ENCODE results near the gene PEX10.

The PEX10 gene

DNA sequence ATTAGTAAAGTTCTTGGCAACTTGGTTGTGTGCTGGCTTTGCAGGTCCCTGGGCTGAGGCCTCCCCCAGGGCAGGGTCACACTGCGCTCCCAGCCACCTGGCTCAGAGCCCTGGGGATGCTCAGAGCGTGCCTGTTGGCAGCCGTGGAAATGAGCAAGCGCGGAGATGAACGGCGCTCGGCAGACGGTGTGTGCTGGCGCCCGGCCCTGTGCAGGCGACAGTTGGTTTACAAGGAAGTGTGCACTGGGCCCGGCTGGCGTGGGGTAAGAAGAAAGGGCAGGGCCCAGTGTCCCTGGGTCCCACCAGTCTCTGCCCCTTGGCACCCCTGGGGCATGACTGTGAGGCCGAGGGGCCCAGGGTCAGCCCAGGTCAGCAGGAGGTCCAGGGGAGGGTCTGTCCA is 25.7 kb upstream of the PEX10 start:
- DNase-seq (ENCODE audit: low read depth), result no peak
- H3K4me3 ChIP-seq (ENCODE audit: control insufficient read depth, low read depth, low read length), result no peak overlapping the region
- TF ChIP-seq, protein P1, sequence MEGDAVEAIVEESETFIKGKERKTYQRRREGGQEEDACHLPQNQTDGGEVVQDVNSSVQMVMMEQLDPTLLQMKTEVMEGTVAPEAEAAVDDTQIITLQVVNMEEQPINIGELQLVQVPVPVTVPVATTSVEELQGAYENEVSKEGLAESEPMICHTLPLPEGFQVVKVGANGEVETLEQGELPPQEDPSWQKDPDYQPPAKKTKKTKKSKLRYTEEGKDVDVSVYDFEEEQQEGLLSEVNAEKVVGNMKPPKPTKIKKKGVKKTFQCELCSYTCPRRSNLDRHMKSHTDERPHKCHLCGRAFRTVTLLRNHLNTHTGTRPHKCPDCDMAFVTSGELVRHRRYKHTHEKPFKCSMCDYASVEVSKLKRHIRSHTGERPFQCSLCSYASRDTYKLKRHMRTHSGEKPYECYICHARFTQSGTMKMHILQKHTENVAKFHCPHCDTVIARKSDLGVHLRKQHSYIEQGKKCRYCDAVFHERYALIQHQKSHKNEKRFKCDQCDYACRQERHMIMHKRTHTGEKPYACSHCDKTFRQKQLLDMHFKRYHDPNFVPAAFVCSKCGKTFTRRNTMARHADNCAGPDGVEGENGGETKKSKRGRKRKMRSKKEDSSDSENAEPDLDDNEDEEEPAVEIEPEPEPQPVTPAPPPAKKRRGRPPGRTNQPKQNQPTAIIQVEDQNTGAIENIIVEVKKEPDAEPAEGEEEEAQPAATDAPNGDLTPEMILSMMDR (conservative IDR thresholded peaks at IDR 0.05; ENCODE audit: control insufficient read depth, insufficient read depth, low read depth, low read length), result no peak

DNA sequence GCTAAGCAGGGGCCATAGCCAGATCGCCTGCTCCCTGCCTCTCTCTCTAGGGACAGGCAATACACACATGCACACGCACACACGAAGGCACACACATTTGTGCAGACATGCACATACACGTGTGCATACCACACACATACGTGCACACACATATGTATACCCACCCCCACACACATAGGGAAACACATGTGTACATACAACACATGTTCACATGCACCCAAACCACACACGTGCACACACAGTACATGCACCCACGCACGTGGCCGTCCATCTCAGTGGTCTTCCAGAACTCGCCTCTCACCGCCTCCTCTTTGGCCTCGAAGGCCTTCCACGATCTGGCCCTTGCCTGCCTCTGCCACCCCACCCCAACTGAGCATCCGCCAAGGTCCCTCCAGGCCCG is 25.3 kb upstream of the PEX10 start:
- H3K4me3 ChIP-seq (ENCODE audit: control insufficient read depth, low read depth, low read length), result no peak overlapping the region
- TF ChIP-seq, protein P1 (conservative IDR thresholded peaks at IDR 0.05; ENCODE audit: control insufficient read depth, insufficient read depth, low read depth, low read length), result no peak
- no peak for DNase-seq (ENCODE audit: low read depth)

DNA sequence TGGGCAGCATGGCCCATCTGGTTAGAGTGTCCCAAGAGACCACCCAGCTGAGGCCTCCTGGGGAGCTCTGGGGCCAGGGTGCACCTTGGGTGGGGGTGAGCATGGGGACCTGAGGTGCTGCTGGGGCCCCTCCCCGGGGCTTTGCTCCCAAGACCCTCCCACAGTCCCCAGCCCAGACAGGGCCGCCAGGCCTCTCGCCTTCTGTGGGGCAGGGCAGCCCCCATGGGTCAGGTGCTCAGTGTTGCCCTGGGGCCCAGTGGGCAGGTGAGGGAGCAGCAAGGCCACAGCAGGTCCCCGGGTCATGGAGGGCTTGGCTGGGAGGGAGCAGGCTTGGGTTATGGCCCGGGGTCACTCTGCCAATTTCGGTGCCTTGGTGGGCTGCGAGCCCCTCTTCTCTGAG is 24.5 kb upstream of the PEX10 start:
- TF ChIP-seq, protein P1 (conservative IDR thresholded peaks at IDR 0.05; ENCODE audit: control insufficient read depth, insufficient read depth, low read depth, low read length), result no peak
- DNase-seq (ENCODE audit: low read depth), result no peak
- no peak overlapping the region for H3K4me3 ChIP-seq (ENCODE audit: control insufficient read depth, low read depth, low read length)

DNA sequence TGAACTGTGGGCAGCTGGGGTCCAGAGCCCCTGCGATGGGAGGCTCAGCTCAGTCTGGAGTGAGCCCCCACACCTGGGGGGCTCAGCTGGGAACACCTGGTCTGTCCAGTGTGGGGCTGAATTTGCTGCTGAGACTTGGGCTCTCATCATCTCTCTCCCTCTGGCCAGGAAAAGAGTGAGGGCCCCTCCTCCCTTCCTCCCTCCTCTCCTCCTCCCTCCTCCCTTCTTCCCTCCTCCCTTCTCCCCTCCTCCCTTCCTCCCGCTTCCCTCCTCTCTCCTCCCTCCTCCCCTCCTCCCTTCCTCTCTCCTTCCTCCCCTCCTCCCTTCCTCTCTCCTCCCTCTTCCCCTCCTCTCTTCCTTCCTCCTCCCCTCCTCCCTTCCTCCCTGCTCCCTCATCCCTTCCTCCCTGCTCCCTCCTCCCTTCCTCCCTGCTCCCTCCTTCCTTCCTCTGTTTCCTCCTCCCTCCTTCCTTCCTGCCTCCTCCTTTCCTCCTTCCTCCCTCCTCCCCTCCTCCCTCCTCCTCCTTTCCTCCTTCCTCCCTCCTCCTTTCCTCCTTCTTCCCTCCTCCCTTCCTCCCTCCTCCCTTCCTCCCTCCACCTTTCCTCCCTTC is 23.5 kb upstream of the PEX10 start:
- DNase-seq (ENCODE audit: low read depth), result no peak
- TF ChIP-seq, protein P1 (conservative IDR thresholded peaks at IDR 0.05; ENCODE audit: control insufficient read depth, insufficient read depth, low read depth, low read length), result no peak
- no peak overlapping the region for H3K4me3 ChIP-seq (ENCODE audit: control insufficient read depth, low read depth, low read length)

DNA sequence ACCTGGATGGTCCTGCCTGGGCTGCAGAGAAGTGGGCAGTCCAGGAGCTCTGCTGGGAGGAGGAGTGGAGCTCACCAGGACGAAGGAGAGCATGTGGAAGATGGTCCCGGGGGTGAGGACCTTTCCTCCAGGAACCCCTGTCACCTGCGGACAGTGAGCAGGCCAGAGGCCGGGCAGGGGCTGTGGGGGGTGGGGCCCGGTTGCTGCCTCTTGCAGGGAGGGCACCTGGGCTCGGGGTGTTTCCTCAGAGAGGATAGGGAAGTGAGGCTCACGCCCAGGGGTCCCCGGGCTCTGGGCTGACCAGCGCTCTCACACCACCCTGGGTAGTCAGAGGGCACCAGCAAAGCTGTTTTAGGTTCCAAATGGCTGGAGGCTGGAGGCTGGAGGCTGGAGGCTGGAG is 22.7 kb upstream of the PEX10 start:
- H3K4me3 ChIP-seq (ENCODE audit: control insufficient read depth, low read depth, low read length), result no peak overlapping the region
- TF ChIP-seq, protein P1 (conservative IDR thresholded peaks at IDR 0.05; ENCODE audit: control insufficient read depth, insufficient read depth, low read depth, low read length), result no peak
- no peak for DNase-seq (ENCODE audit: low read depth)

DNA sequence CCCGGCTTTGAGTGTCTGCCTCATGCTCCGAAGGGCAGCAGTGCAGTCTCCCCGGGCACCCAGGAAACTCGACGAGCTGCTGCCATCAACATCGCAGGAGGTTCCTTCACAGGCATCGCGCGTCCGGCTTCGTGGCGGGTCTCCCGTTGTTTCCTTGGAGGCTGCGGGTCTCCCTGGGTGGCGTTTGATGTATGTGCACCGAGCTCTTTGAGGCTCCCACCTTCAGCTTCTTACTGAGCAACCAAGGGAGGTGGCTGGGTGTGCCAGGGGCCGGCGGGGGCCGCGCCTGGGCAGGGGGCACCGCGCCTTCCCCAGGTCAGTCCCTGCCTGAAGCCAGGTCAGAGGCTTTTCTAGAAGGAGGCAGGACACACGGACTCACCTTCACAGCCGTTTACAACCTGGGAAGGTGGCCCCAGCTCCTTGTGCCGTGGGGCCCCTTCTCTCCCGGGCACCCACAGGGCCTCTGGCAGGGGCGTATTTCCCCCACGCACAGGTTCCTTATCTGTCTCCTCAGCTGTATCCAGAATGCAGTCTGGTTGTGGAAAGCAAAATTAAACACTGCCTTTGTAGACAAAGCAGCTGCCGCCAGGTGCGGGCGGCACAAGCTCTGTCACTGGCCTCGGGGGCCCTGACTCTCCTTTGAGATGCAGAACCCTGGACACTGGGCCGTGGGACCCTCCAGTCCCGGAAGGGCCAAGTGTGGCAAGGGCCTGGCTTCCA is 21.7 kb upstream of the PEX10 start:
- no peak for DNase-seq (ENCODE audit: low read depth)
- H3K4me3 ChIP-seq (ENCODE audit: control insufficient read depth, low read depth, low read length), result no peak overlapping the region
- TF ChIP-seq, protein P1 (conservative IDR thresholded peaks at IDR 0.05; ENCODE audit: control insufficient read depth, insufficient read depth, low read depth, low read length), result no peak
